GM18508 (cell line): Measurements from ENCODE around the gene MICAL3.

ENCODE experiments used
- ATAC-seq: cut with Tn5 transposase; IDR thresholded peaks from one replicate; pipeline ENCODE4 v1.9.1; 2021; ENCODE audit warnings: moderate number of reproducible peaks; ENCODE audit not compliant: insufficient read depth, unreplicated experiment

MICAL3 gene

GRCh38 chr22:17920145-17920605 is 104.2 kb downstream of the MICAL3 start:
- no peak for ATAC-seq

GRCh38 chr22:17919276-17920144 is 104.9 kb downstream of the MICAL3 start:
- ATAC-seq, result no peak

- ATAC-seq, result no peak
Observed at GRCh38 chr22:17918840-17919239, 105.5 kb downstream of the MICAL3 start.

GRCh38 chr22:17917490-17917983 is 106.8 kb downstream of the MICAL3 start:
- no peak for ATAC-seq

- ATAC-seq, result no peak
Observed at GRCh38 chr22:17916226-17916889, 108.0 kb downstream of the MICAL3 start.

- no peak for ATAC-seq
Observed at GRCh38 chr22:17915676-17916075, 108.7 kb downstream of the MICAL3 start.

- ATAC-seq, result no peak
Observed at GRCh38 chr22:17915188-17915587, 109.2 kb downstream of the MICAL3 start.

- no peak for ATAC-seq
Observed at GRCh38 chr22:17914474-17914873, 109.9 kb downstream of the MICAL3 start.

GRCh38 chr22:17913801-17914347 is 110.5 kb downstream of the MICAL3 start:
- ATAC-seq, result no peak

- ATAC-seq, result no peak
Observed at GRCh38 chr22:17912945-17913721, 111.2 kb downstream of the MICAL3 start.

- ATAC-seq, result no peak
Observed at GRCh38 chr22:17911887-17912286, 112.5 kb downstream of the MICAL3 start.

GRCh38 chr22:17911312-17911705 is 113.1 kb downstream of the MICAL3 start:
- no peak for ATAC-seq

- ATAC-seq, result no peak
Observed at GRCh38 chr22:17910561-17911311, 113.6 kb downstream of the MICAL3 start.

GRCh38 chr22:17907748-17908051 is 116.7 kb downstream of the MICAL3 start:
- no peak for ATAC-seq

GRCh38 chr22:17906978-17907747 is 117.2 kb downstream of the MICAL3 start:
- ATAC-seq, result no peak

GRCh38 chr22:17905445-17905844 is 118.9 kb downstream of the MICAL3 start:
- ATAC-seq, result no peak

- no peak for ATAC-seq
Observed at GRCh38 chr22:17903564-17904295, 120.6 kb downstream of the MICAL3 start.

- ATAC-seq, result no peak
Observed at GRCh38 chr22:17902960-17903359, 121.4 kb downstream of the MICAL3 start.
